GM19395 (cell line): Measurements from ENCODE around the gene MS4A7.
A peak's percentile ranks its signal among the peaks of the same experiment; 100 is the strongest.

Experiments
- ATAC-seq: cut with Tn5 transposase; IDR thresholded peaks from one replicate; pipeline ENCODE4 v1.9.1; 2021; ENCODE audit warnings: mild to moderate bottlenecking, moderate library complexity; ENCODE audit not compliant: unreplicated experiment

MS4A7 gene

GRCh38 chr11:60370811-60371298 is 7.5 kb upstream of the MS4A7 start:
- no peak for ATAC-seq

- ATAC-seq, result no peak
Observed at GRCh38 chr11:60371386-60371785, 6.9 kb upstream of the MS4A7 start.

- ATAC-seq, result no peak
Observed at GRCh38 chr11:60371854-60372253, 6.5 kb upstream of the MS4A7 start.

- ATAC-seq, result no peak
Observed at GRCh38 chr11:60372767-60373166, 5.6 kb upstream of the MS4A7 start.

- no peak for ATAC-seq
Observed at GRCh38 chr11:60375316-60375715, 3.0 kb upstream of the MS4A7 start.

- ATAC-seq, result no peak
Observed at GRCh38 chr11:60376601-60377000, 1.7 kb upstream of the MS4A7 start.

GRCh38 chr11:60377401-60378136 is 763 bp upstream of the MS4A7 start:
- peak; percentile 63 for ATAC-seq

- peak; percentile 93 for ATAC-seq
Observed at GRCh38 chr11:60389279-60389910, 11.1 kb downstream of the MS4A7 start.

- ATAC-seq, result no peak
Observed at GRCh38 chr11:60390419-60390818, 12.1 kb downstream of the MS4A7 start.

- no peak for ATAC-seq
Observed at GRCh38 chr11:60392361-60392760, 14.0 kb downstream of the MS4A7 start.

- ATAC-seq, result no peak
Observed at GRCh38 chr11:60393016-60393415, 14.7 kb downstream of the MS4A7 start.

- ATAC-seq, result no peak
Observed at GRCh38 chr11:60394666-60395380, 16.5 kb downstream of the MS4A7 start.

- no peak for ATAC-seq
Observed at GRCh38 chr11:60396382-60396781, 18.1 kb downstream of the MS4A7 start, which contains the start of gene MS4A14. TSS of gene MS4A14 (plus strand) at chr11:60396459. CDS start at chr11:60396579, 120 bp downstream.

GRCh38 chr11:60396799-60397198 is 18.5 kb downstream of the MS4A7 start:
- no peak for ATAC-seq

- no peak for ATAC-seq
Observed at GRCh38 chr11:60420015-60420414, 41.7 kb downstream of the MS4A7 start.

GRCh38 chr11:60422609-60423008 is 44.3 kb downstream of the MS4A7 start:
- no peak for ATAC-seq

GRCh38 chr11:60428517-60428916 is 50.2 kb downstream of the MS4A7 start:
- ATAC-seq, result no peak

GRCh38 chr11:60429272-60429671 is 50.9 kb downstream of the MS4A7 start, which contains the start of gene MS4A5:
TSS of gene MS4A5 (plus strand) at chr11:60429572. CDS start at chr11:60429675, 103 bp downstream.
- ATAC-seq, result no peak

GRCh38 chr11:60431251-60431650 is 52.9 kb downstream of the MS4A7 start:
- ATAC-seq, result no peak

- ATAC-seq, result no peak
Observed at GRCh38 chr11:60433401-60433800, 55.1 kb downstream of the MS4A7 start.
